A549 treated with GW870086 at 1 μM for 4 hours (cell line): Measurements from ENCODE around the gene CD160. TPM values are rescaled to one million over a fixed set of nuclear protein-coding genes. Genes with fewer than 3 reads are reported as not detected.

Experiments used
- total RNA-seq: library from RNA; stranded (reverse); fragments of 200-300 nt; extraction: Qiagen RNA extraction; gene quantifications from 5 replicates; pipeline ENCODE4 v1.2.3, GENCODE V29; 2022; ENCODE audit warnings: low read depth

The CD160 gene
- total RNA-seq, result not detected in 5 replicates

GRCh38 chr1:145719230-145720079, at the start of gene CD160:
Gene CD160, plus strand, starts transcription at chr1:145719499. Its CDS starts 8,829 bp downstream, at chr1:145728328.

GRCh38 chr1:145707183-145707867, 12.0 kb upstream of the CD160 start, which contains the start of gene PDZK1:
Gene PDZK1, minus strand, starts transcription at chr1:145707368. Its CDS starts 19,347 bp downstream, at chr1:145688021.

Other genes with a start within 250 kb of the CD160 start
- gene GPR89A, start 111.5 kb upstream of the CD160 start, total RNA-seq, result 14.2 to 19.3 TPM (median 16.2 TPM) in 5 replicates
- gene PDZK1, start 12.1 kb upstream of the CD160 start, total RNA-seq, result 0.79 to 1.5 TPM (median 1.0 TPM) in 5 replicates
- 11.4 to 14.3 TPM (median 13.6 TPM) in 5 replicates for gene RNF115, start 104.6 kb downstream of the CD160 start, total RNA-seq
- gene POLR3C, start 104.7 kb downstream of the CD160 start, total RNA-seq, result 37.1 to 40.4 TPM (median 38.6 TPM) in 5 replicates
- 5.6 to 8.0 TPM (median 5.7 TPM) in 5 replicates for gene NUDT17, start 126.1 kb downstream of the CD160 start, total RNA-seq
- gene PIAS3, start 139.6 kb downstream of the CD160 start, total RNA-seq, result 36.5 to 42.8 TPM (median 39.7 TPM) in 5 replicates
- 0.06 to 0.09 TPM in 2 of 5 replicates, not detected in the others for gene ANKRD35, start 166.4 kb downstream of the CD160 start, total RNA-seq
- gene ITGA10, start 190.6 kb downstream of the CD160 start, total RNA-seq, result 0.58 to 1.6 TPM (median 1.3 TPM) in 5 replicates
- 29.3 to 37.4 TPM (median 33.8 TPM) in 5 replicates for gene PEX11B, start 199.2 kb downstream of the CD160 start, total RNA-seq
- 213 to 244 TPM (median 222 TPM) in 5 replicates for gene RBM8A, start 208.0 kb downstream of the CD160 start, total RNA-seq
- 9.0 to 11.6 TPM (median 11.1 TPM) in 5 replicates for gene LIX1L, start 238.5 kb downstream of the CD160 start, total RNA-seq
- 0.17 to 0.37 TPM (median 0.21 TPM) in 5 replicates for gene ANKRD34A, start 245.1 kb downstream of the CD160 start, total RNA-seq
- 10.0 to 12.0 TPM (median 11.2 TPM) in 5 replicates for gene POLR3GL, start 245.2 kb downstream of the CD160 start, total RNA-seq